ENCODE results near the gene PHACTR2. TPM values are rescaled to one million over a fixed set of nuclear protein-coding genes. Genes with fewer than 3 reads are reported as not detected.

PHACTR2 gene
- total RNA-seq, 1 experiment from 2014 or later = 27.6 TPM

DNA sequence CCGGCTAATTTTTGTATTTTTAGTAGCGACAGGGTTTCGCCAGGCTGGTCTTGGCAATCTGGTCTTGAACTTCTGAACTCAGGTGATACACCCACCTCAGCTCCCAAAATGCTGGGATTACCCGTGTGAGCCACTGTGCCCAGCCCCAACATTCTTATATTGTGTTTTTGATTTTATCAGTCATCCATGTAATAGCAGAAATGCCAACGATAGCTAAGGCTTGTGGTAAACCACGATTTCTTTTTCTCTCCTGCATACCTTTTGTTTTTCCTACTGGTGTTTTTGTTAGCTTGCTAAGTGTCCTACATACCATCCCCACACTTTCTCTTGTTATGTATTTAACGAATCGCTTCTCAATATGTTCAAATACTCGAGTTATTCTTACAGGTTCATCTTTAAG, 12.1 kb downstream of the PHACTR2 start (continued):
- TF ChIP-seq REST (IDR thresholded peaks at IDR 0.05; ENCODE audit: low read depth) = no peak

DNA sequence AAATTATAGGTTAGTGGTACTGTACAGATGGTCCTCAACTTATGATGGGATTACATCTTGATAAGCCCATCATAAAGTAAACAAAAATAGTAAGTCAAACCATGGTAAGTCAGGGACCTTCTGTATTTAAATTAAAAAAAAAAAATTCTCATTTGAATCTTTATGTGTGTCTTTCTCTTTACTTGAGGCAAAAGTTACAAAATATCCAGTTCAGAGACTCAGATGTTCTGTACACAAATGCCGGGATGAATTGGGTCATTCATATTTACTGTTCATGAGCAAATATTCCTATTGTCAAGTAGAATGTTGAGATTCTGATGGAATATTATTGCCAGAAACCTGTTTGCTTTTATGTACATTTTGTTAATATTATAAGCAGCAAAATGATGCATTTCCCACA, 13.4 kb downstream of the PHACTR2 start:
- ChIA-PET RAD21 (ENCODE audit: low non-redundant PET in 1 of 2, low total read pairs in 2 of 2, uncharacterized antibody in 2 of 2, unreplicated experiment in 2 of 2) (no interaction called here), CTCF (no interaction called here), POLR2A (no interaction called here)
- intact Hi-C loops (cut with micrococcal nuclease) = no loop called here
- Histone ChIP-seq H3K9ac (ENCODE audit: low read length) (no peak overlapping the region), H3K27ac (ENCODE audit: low read depth, low read length) (no peak overlapping the region), H3K36me3 (ENCODE audit: control insufficient read depth in 1 of 2, insufficient read depth in 2 of 2, low read length in 2 of 2) (no peaks in the 10 kb centered on the region), H4K20me1 (ENCODE audit: insufficient read depth) (no peaks in the 10 kb centered on the region), H3K9me2 (ENCODE audit: insufficient read depth) (no peaks in the 10 kb centered on the region), H3K4me1 (ENCODE audit: control insufficient read depth in 1 of 2, insufficient read depth in 2 of 2, low read length in 2 of 2) (peaks cover 3 to 6% of the 10 kb centered on the region in 2 experiments; a peak in 2 of 4 replicates), H3K9me3 (ENCODE audit: control insufficient read depth in 1 of 2, insufficient read depth in 1 of 2, low read depth in 1 of 2, low read length in 2 of 2) (no peaks in the 10 kb centered on the region), H3K27me3 (ENCODE audit: insufficient read depth, low read length) (no peaks in the 10 kb centered on the region), H3K4me3 (replicated peaks in 1 of 2; ENCODE audit: low read depth in 1 of 2, low read length in 2 of 2) (no peak overlapping the region), H3K4me2 (ENCODE audit: low read length) (no peak overlapping the region), H2AFZ (ENCODE audit: low read depth, low read length, poor library complexity, severe bottlenecking) (no peak overlapping the region), H3K79me2 (ENCODE audit: insufficient read depth, low read length) (no peaks in the 10 kb centered on the region)
- BruUV-seq (replicated peaks) = no TSS peak
- no peak for ATAC-seq
- TF ChIP-seq YY1 (IDR thresholded peaks at IDR 0.05; ENCODE audit: extremely low read depth, insufficient replicate concordance, low read depth, low read length) (no peak), ZNF274 (IDR thresholded peaks at IDR 0.05; ENCODE audit: low read depth, low read length) (no peak), CBX3 (IDR thresholded peaks at IDR 0.05; ENCODE audit: low read depth) (no peak), REST (IDR thresholded peaks at IDR 0.05; ENCODE audit: low read depth) (no peak), EZH2 (IDR thresholded peaks at IDR 0.05) (no peak), CEBPB (IDR thresholded peaks at IDR 0.05; ENCODE audit: low read depth) (no peak), TCF7L2 (IDR thresholded peaks at IDR 0.05; ENCODE audit: borderline replicate concordance, extremely low read depth, insufficient read depth, insufficient read length) (no peak), JUND (IDR thresholded peaks at IDR 0.05) (no peak)
- TF ChIP-seq, protein P1, sequence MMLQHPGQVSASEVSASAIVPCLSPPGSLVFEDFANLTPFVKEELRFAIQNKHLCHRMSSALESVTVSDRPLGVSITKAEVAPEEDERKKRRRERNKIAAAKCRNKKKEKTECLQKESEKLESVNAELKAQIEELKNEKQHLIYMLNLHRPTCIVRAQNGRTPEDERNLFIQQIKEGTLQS (IDR thresholded peaks at IDR 0.05) = no peak
- no peak for DNase-seq (ENCODE audit: low read depth, low spot score)
